Measurements from ENCODE around the gene DACH2.

DNA sequence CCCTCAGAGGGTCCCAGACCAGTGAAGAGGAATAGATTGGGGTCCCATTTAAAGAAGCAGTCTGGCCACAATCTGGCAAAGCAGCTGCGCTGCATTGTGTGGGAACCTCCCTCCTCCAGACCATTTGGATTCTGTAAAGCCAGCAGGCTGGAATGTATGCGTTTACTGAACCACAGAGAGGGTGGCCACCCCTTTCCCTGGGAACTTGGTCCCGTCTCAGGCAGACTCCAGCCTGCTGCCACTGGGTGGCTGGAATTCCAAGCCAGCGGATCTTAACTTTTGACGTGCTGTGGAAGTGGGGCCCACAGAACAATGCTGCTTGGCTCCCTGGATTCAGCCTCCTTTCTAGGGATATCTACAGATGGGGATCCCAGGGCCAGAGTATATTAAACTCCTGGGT, 307.2 kb downstream of the DACH2 start:
- TF ChIP-seq, protein P1, sequence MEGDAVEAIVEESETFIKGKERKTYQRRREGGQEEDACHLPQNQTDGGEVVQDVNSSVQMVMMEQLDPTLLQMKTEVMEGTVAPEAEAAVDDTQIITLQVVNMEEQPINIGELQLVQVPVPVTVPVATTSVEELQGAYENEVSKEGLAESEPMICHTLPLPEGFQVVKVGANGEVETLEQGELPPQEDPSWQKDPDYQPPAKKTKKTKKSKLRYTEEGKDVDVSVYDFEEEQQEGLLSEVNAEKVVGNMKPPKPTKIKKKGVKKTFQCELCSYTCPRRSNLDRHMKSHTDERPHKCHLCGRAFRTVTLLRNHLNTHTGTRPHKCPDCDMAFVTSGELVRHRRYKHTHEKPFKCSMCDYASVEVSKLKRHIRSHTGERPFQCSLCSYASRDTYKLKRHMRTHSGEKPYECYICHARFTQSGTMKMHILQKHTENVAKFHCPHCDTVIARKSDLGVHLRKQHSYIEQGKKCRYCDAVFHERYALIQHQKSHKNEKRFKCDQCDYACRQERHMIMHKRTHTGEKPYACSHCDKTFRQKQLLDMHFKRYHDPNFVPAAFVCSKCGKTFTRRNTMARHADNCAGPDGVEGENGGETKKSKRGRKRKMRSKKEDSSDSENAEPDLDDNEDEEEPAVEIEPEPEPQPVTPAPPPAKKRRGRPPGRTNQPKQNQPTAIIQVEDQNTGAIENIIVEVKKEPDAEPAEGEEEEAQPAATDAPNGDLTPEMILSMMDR (conservative IDR thresholded peaks at IDR 0.05; ENCODE audit: low read length) = no peak
- TF ChIP-seq EZH2phosphoT487 (IDR thresholded peaks at IDR 0.05; ENCODE audit: borderline replicate concordance) = no peak

Measured in Loucy (cell line).